ENCODE measurements around the gene TAGLN.

TAGLN gene

DNA sequence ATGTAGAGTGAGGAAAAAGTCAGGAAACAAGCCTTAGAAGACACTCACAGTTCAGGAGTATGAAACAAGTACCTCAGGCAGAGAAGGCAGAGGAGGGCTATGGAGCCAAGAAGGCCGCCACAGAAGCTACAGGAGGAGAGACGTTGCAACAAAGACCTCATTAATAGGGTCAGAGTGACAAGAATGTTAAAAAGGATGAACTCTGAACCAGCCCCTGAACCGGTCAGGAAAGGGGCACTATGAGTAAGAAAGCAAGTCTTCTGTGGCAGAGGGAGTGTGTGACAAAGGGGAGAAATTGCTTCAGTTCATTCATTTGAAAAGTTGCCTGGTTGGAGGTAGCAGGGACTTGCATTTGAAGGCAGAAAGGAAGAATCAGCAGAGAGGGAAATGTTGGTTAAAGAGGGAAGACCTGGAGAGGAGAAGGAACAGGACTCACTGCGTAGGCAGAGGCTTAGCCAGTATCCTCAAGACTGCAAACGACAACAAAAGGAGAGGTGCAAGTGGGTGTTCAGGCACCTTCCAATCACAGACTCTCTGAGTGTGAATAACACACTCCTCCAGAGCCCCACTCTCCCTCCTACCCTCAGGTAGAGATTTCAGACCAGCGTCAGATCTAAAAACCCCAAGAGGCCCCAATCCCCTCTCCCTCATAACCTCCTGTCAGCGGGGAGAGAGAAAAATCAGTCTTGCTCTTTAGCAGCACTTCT lies 15.4 kb downstream of the TAGLN start:
- DNase-seq (ENCODE audit: low spot score) = no peak

DNA sequence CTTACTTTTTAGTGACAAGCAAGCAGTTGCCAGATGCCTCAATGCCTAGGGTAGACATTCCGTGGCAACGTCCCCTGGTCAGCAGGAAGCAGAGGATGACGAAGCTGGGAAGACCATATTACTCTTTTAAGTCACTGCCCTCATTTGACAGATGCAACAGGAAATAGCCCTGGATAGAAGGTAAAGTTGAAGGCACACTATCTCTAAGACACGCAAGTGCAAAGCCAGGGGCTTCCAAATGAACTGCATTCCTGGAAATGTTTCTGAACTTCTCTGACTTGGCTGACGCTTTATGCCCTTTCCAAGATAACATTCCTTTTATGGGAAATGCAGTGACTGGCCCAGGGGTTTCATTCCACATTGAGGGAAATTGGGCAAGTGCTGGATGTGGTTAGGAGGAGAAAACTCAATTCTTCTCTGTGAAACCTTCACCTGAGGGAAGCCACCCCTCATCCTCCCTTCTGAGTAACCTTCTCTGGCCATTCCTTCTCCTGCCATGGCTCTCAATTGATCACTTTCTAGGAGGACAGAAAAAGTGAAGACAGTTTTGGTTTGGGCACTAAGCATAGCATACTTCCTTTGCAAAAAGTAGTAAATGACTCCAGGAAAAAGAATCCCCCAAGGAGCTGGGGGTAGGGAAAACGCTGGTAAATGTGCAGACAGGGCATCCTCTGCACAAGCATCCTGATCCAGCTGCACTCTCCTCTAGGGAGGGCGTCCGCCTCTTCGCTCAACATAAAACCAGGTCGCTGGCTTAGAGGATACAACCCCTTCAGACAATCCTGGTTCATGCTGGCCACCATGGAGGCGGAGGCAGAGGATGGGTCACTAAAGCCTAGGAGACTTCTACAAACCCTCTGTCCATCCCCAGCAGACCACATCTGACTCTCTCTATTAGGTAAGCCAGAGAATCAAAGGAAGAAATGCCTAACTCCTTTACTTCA lies 18.2 kb downstream of the TAGLN start:
- no peak for DNase-seq (ENCODE audit: low spot score)

DNA sequence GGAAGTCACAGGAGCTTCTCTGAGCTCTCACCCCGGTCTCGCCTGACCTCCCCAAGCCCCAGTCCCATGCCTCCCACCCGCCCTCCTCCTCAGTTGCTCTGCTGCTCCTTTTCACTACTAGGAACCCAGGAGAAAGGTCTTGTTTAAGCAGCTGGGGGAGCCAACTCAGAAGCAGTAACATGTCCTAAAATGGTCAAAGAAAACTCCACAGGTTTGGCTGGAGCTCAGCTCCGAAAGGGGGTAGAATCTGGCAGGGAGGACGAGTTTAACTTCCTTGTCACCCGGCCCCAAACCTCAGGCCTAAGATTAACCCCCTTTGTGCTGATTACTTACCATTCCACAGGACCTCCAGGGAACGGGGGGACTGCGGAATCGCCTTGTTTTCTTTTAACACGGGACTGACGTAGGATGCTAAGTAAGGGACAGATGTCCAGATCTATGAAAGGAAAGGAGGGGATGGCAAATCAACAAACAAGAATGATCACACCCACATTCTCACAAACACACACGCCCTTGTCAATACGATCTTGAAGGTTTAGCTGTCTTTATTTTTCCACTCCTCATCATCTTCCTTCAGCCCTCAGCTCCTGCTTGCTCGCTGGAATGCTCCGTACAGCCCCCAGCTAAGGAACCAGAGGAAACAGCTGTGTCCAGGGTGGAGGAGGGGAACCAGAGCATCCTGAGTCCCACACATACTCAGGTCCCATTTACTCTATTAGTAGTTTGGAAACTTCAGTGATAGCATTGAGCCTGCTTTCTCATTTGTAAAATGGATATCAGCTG lies 19.2 kb downstream of the TAGLN start:
- no peak for DNase-seq (ENCODE audit: low spot score)

DNA sequence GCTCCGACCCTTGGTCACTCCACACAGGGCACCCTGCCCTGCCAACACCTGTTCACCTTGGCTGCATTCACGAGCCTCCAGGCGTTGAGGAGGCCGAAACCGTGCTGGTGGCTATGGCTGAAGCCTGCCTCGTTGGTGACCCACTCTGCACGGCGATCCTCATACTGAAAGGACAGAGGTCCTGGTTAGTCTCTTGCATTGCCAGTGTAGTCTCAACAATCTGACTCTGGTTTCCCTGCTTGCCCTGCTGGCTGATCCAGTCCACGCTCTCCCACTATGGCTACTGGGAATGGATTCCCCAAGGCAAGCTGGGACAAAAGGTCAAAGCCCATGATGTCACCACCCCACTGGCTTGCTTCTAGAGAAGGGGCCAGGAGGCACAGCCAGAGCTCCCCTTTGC lies 19.8 kb downstream of the TAGLN start:
- no peak for DNase-seq (ENCODE audit: low spot score)

DNA sequence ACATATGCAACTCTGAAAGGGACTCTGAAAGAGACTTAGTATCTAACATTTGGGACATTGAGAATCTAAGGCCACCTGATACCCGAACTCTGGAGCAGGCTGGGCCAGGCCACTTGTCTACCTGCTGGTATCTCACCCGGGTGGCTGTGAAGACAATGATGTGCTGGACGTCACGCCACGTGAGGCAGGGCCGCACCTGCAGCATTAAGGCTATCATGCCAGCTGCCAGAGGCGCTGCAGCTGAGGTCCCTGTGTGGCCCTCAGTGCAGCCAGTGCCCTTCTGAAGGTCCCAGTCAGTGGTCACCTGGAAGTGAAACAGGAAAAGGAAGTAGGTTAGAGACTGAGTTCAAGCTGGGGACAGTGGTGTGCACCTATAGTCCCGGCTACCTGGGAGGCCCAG lies 20.3 kb downstream of the TAGLN start:
- DNase-seq (ENCODE audit: low spot score) = no peak

DNA sequence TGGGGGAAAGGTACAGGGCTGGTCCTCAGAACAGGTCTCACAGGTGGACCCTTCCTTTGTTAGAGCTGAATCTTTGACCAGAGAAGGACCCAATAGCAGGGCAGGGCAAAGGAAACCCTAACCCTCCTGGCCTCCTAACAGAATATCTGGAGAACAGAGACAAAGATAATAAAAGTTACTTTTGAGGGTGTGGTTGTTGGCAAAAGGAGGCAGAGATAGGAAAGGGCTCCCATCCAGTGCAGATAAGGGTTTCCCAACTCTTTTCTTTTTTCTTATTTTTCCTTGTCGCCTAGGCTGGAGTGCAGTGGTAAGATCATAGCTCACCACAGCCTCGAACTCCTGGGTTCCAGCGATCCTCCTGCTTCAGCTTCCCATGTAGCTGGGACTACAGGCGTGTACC lies 20.8 kb downstream of the TAGLN start:
- no peak for DNase-seq (ENCODE audit: low spot score)

DNA sequence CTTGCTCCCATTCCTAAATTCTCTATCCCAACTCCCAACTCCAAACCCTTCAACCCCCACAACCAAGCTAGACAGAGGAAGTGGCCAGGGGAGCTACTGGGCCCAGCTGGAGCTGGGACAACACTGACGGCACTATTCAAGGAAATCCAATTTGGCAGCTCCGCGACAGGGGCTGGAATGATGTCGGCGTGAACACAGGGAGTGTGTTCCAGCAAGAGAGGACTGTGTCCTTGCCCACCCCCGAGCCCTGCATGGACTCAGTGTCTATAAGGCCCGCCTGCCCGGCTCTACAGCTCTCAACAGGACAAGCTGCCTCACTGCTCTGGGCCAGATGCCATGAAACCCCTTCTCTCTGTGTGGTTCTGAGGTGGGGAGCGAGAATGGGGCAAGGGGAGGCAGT lies 21.4 kb downstream of the TAGLN start:
- DNase-seq (ENCODE audit: low spot score) = no peak

DNA sequence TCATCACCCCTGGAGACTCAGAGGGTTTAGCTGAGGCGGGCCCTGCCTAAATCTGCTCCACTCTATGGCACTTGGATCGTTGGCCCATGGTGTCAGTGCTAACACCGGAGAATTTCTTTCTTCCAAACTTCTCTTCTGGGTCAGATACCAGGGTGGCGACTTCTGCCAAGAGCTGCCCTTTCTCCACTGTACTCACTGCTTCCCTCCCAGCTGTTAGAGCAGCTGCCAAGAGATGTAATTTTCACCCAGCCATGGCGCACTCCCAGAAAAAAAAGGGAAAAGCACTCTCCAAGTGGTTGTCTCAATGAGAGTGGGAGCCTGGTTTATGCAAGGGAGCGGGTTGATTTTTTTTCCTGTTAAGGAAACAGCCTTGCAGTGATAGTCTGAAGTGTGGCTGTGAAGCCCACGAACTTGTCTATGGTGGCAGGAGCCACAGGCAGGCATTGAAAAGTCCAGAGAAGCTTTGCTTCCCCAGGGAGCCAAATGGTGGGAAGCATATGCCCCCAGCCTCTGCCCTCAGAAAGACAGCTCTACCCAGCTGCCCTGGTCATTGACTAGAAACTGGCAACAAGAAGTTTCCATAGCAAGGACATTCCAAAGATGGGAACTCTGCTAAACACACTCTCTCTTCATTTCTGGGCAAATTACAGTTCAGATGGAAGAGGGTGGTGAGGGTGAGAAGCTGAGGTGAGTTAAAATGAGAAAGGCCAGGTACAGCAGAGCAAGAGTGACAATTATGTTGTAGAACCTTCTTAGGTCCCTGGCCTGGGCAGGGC lies 22.0 kb downstream of the TAGLN start:
- no peak for DNase-seq (ENCODE audit: low spot score)

DNA sequence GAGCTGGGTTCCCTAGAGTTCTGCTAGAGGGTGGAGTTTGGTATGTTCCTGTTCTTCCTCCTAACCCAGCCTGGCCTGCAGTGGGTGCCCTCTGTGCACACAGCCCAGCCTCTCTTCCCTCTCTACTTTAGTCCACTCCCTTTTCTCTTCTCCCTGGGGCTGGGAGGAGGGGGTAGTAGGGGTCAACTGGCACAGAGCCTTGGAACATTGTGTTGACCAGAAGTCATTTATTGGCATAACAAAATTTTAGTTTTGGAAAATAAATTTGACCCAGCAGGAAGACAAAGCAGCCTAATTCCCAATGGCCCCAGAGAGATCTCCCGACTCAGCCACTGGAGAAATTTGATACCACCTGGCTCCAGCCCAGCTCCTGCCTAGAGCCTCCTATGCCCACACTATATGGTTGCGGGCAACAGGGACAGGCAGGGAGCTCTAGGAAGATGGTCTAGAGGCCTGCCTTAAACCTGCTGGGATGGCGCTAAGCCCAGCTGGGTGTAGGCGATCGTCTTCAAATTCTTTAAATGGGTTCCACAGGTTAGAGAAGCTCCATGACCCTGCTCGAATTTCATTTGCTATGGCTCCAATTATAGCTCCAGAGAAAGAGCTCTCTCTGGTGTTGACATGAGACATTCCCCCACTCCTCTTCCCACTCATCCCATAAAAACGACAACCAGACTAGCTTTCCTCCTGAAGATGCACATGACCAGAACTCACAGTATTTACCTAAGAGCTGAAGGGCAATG lies 22.8 kb downstream of the TAGLN start:
- no peak for DNase-seq (ENCODE audit: low spot score)

DNA sequence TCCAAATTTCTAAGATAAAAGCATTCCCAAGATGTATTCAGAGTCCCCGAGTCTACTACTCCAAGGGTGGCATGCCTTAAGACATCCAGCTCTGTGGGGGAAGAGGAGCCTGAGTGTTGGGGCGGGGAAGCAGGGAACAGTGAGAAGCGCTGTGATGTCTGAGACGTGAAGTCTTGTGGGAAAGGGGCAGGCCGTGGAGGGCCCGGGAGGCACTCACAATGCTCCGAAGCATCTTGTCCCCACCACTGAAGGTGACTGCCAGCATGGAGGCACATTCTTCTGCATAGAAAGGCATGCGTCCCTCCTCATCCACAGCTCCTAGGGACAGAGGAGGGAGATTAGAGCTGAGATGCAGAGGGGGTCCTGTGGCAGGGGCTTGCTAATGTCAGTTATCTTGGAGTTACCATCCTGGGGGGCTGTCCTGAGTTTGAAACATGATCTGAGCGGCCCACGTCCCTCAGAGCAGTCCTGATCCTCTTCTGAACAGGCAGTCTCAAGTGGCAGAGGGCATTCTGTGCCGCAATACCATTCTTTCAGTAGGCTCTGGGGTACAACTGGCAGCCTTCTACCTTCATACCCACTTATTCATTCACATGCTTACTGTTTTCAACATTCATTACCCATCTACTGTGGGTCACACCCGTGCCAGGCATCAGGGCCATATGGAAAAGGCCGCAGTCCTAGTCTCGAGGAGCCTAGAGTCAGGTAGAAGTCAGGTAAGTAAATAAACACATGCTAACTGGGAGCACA lies 24.0 kb downstream of the TAGLN start:
- DNase-seq (ENCODE audit: low spot score) = no peak

DNA sequence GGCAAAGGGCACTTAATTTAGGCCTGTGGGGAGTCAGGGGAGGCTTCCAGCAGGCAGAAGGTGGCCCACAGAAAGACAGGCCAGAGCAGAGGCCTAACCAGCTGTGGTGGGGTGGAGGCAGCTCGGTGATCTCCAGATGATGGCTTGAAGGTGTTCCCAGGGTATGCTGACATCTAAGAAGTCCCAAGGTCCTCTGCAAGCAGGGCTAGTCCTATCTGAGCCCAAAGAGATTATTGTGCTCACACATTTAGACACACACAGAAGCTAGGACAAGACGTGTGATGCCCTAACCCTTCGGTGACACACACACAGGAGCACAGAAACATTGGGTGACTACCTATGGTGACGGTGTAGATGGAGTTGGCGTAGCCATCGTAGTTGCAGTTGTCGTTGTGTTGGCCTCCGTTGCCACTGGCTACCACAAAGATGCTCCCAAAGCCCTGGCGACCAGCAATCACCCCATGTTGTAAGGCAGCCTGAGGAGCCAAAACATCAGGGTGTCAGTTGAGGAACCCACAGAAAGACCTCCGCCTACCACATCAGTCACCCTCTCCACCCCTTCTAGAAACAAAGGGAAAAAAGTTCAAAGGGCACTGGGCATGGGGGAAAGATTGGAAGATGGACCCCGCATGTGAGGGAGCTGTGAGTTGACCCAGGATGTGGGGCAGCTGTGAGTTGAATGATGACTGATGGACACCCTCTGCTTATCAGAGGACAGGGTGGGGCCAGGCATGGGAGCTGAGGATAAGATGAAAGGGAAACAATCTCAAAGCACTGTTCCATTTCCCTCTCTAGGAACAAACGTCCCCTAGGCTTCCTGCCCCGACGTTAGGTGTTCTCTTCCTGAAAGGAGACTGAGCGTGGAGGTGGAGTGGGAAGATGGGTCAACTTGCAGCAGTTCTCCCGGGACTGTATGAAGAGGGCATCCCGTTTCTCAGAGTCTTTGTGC lies 24.8 kb downstream of the TAGLN start:
- no peak for DNase-seq (ENCODE audit: low spot score)

DNA sequence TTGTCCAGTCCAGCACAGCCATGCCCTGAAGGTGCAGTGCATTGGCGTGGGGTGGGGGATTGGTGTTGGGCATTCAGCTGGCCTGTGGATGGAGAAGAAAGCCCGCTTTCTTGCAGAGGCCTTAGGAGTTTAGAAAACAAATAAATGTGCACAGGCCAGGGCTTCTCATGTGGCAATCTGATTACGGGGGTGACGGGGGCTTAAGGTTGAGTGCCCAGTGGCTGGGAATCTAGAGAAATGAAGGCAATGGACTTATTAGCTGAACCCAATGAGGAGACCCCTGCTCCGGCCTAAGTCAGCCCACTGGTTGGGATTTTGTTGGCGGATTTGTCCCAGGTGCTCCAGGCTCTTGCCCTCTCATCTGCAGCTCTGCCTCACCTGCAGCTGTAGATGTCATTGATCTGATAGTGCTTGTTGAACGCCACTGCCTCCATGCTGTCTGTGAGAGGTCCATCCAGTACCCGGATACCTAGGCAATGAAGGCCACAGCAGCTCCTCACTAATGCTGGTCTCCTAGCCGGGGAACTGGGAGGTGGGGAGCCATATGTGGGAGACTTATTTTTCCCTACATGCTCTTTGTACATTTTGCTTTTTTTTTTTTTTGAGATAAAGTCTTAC lies 26.5 kb downstream of the TAGLN start:
- DNase-seq (ENCODE audit: low spot score) = no peak

DNA sequence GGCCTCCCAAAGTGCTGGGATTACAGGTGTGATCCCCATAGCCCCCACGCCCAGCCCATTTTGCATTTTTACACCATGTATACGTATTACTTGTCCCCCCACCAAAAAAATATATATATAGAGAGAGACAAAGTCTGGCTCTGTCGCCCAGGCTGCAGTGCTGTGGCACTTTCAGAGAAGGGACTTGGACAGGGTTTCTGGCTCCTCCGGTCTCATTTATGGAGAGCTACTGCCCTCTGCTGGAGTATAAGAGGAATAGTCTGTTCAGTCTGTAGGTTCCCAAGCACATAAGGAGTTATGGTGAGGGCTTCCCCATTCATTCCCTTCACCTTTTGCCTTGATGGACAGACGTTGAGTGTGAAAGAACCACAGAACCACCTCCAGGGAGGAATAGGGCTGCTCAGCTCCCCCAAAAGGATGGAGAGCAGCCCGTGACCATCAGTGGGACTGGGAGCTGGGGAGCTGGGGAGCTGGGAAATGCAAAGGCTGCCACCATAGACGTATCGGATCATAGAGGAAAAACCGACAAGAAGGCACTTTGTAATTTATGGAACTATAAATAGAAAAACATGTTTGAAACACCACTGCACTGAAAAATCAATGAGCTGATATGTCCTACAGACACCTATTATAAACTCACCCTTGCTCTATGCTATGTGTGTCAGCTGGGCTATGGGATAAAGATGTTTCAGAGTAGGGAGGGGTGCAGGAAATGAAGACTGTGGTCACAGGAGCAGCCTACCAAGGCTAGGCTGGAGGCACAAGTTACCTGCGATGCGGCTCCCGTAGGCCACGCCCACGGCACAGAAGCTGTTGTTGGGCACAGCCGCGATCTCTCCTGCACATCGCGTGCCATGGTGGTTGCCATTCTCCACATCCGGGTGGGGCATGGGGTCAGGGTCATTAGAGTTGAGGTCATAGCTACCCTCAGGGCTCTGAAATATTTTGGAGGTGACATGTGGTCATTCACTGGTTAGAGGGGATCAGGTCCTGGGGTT lies 27.5 kb downstream of the TAGLN start:
- DNase-seq (ENCODE audit: low spot score) = peak; percentile 76

DNA sequence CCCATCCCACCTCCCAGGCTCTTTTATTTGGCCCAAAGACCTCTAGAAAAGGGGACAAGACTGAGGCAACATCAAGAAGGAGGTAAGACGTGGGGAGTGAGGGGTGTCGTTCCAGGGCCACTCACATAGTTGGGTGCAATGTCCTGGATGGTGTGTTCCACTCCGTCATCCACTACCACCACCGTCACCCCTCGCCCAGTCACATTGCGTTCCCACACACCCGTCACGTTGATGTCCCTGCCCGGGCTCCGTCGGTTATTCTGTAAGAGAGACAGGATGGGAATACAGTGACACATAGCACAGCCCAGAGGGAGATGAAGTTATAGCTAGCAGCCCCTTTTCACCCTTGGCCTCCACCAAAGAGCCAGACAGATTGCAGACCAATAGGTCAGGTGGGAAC lies 28.9 kb downstream of the TAGLN start:
- DNase-seq (ENCODE audit: low spot score) = no peak

DNA sequence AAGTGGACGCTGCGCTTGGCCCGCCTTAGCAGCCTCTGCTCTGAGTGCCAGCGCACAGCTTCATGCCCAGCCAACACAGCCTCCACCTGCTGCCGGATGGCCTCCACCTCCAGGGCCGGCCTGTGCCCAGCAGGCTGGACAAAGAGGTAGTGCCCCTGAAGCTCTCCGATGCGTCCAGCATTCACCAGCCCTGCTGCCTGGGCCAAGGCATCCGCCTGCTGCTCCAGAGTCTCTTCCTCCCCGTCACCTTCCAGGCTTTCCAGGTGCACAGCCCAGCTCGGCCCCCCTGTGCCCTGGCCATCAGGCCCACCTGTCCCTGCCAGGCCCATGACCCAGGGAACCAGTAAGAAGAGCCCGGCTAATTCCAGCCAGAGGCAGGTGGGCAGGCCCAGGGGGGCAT lies 30.2 kb downstream of the TAGLN start:
- DNase-seq (ENCODE audit: low spot score) = no peak

DNA sequence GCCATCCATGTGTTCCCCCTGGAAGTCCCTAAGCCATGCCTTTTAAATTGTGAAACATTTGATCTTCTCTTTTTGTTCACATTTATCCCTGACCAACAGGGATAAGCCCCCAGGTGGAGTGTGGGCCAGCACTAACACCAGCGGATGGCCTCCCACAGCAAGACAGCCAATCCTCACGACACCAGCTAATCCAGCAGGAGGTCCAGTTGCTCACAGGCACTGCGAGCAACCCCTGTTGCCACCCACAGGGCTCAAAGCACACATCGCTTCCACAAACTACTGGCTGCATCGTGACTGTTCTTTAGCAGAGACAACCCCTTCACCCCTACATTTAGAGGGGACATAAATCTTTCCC lies 30.7 kb downstream of the TAGLN start:
- no peak for DNase-seq (ENCODE audit: low spot score)

DNA sequence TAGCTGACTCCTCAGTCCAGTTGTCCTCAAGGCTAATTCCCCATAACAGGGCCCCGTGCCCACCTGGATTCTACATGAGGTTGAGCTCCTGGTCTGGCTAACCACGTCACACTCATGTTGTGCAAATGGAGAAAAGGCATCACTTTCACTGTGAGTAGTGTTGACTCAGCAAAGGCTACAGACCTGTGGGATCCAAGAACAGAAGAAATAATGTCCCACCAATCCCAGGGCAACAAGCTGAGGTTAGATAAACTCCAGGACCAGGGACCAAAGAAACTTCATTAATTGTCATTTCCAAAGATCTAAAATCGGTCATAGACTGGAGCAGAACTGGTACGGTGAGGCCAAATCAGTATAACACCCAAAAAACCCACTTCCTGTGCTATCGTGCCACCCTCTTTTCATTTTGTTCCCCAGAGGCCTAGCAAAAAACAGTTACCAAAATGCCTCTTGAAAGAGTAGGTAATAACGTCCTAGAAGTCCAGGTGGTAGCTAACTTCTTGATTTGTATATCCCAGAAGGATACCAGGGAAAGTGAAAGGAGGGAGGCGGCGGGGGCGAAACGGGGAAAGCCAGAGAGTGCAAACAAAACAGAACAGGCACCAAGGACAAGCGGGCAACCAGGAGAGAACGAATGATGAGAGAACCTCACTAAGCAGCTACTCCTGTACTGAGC lies 31.3 kb downstream of the TAGLN start:
- DNase-seq (ENCODE audit: low spot score) = no peak
